K562 (cell line): ENCODE measurements around the gene POMZP3. TPM values are rescaled to one million over a fixed set of nuclear protein-coding genes. Genes with fewer than 3 reads are reported as not detected.
A peak's percentile ranks its signal among the peaks of the same experiment; 100 is the strongest.
"Not testable (repeated sequence)": the region's sequence is repeated elsewhere in the genome, so short reads cannot be mapped to it uniquely, and the experiment has no call there.

ENCODE experiments used
- ATAC-seq: fragments of 200-7000 bp; cut with Tn5 transposase; 3 replicates; pipeline ENCODE4 v1.9.1; 2020; ENCODE audit warnings: moderate library complexity
- BruUV-seq: library from RNA; stranded (reverse); fragments of 400-500 nt; replicated peaks from 2 replicates; lab custom pipeline; 2021; lab: Mats Ljungman, UMichigan
- CTCF ChIA-PET: fragments of 300-600 bp; formaldehyde crosslinking; extraction: SDS; loops from one replicate; lab custom pipeline; 2021; ENCODE audit warnings: low intra/inter-chr PET ratio; lab: Yijun Ruan, JAX
- POLR2A ChIA-PET: fragments of 300-600, 350-650 bp; sonication (Branson Sonifier 250); formaldehyde crosslinking; extraction: SDS; loops from one replicate; lab custom pipeline; 2021; ENCODE audit warnings: antibody characterized with exemption, inconsistent platforms; lab: Yijun Ruan, JAX
- DNase-seq, 4 experiments: peaks; one replicate each; pipeline versions ENCODE4 v3.0.0 to v3.0.0-alpha.2; 2011 to 2018; ENCODE audit warnings: low spot score in 3 of 4, mixed read lengths in 3 of 4; ENCODE audit errors: extremely low read depth in 1 of 4
- FAIRE-seq: peaks from 2 replicates; lab custom pipeline; 2011; peaks lifted over from hg19 to GRCh38; lab: Jason Lieb, UNC
- H2AFZ ChIP-seq: 2 replicates; pipeline ENCODE4 v1.6.0; 2011; ENCODE audit warnings: low read depth, low read length, control low read depth, inconsistent platforms
- H3K27ac ChIP-seq: fragments of 200-600 bp; 3 replicates; pipeline ENCODE4 v1.8.0; 2011; ENCODE audit warnings: low read depth, mild to moderate bottlenecking, control low read depth, inconsistent platforms, low read length, moderate library complexity, mixed read lengths; ENCODE audit errors: extremely low read depth
- H3K27me3 ChIP-seq, 2 experiments: fragments of 300-600 bp in 1 of 2; 2 replicates in 1 of 2; 3 replicates in 1 of 2; pipeline versions ENCODE4 v1.6.0 to v1.8.0; 2011; ENCODE audit warnings: inconsistent platforms in 2 of 2, low read length in 2 of 2, mild to moderate bottlenecking in 1 of 2, mixed read lengths in 1 of 2, moderate library complexity in 1 of 2; ENCODE audit not compliant: control insufficient read depth in 2 of 2, insufficient read depth in 2 of 2
- H3K36me3 ChIP-seq: fragments of 300-600 bp; 3 replicates; pipeline ENCODE4 v1.8.0; 2011; ENCODE audit warnings: mild to moderate bottlenecking, low read length, inconsistent platforms; ENCODE audit not compliant: control insufficient read depth, insufficient read depth
- H3K4me1 ChIP-seq, 2 experiments: fragments of 200-600 bp in 1 of 2; replicated peaks in 1 of 2; 2 replicates in 1 of 2; 3 replicates in 1 of 2; pipeline versions ENCODE4 v1.5.1 to v1.8.0; 2011; ENCODE audit warnings: inconsistent platforms in 2 of 2, low read length in 2 of 2, mild to moderate bottlenecking in 1 of 2, mixed read lengths in 1 of 2, moderate library complexity in 1 of 2; ENCODE audit not compliant: control insufficient read depth in 2 of 2, insufficient read depth in 2 of 2
- H3K4me2 ChIP-seq: 2 replicates; pipeline ENCODE4 v1.6.1; 2011; ENCODE audit warnings: low read length, control low read depth, inconsistent platforms, mixed read lengths; ENCODE audit not compliant: insufficient read depth
- H3K4me3 ChIP-seq: fragments of 200-600 bp; sonication (generic), shearing (Covaris generic); 2 replicates; pipeline ENCODE4 v1.5.1; 2016; ENCODE audit warnings: control low read depth, inconsistent platforms
- H3K79me2 ChIP-seq: fragments of 200-600 bp; 3 replicates; pipeline ENCODE4 v1.8.0; 2011; ENCODE audit warnings: low read length, inconsistent platforms; ENCODE audit not compliant: control insufficient read depth, insufficient read depth
- H3K9ac ChIP-seq, 2 experiments: 2 replicates each; pipeline versions ENCODE4 v1.6.0 to v1.6.1; 2011; ENCODE audit warnings: low read depth in 2 of 2, low read length in 2 of 2, control low read depth in 1 of 2, inconsistent platforms in 1 of 2, mild to moderate bottlenecking in 1 of 2, mixed read lengths in 1 of 2; ENCODE audit not compliant: insufficient read depth in 1 of 2
- H3K9me1 ChIP-seq: one replicate; pipeline ENCODE4 v1.6.0; 2011; ENCODE audit warnings: inconsistent platforms, mild to moderate bottlenecking, low read length, moderate library complexity; ENCODE audit not compliant: control insufficient read depth, insufficient read depth
- H3K9me3 ChIP-seq: replicated peaks from 2 replicates; pipeline ENCODE4 v1.5.1; 2011; ENCODE audit warnings: low read depth, low read length, inconsistent platforms; ENCODE audit not compliant: control insufficient read depth, insufficient read depth
- H4K20me1 ChIP-seq: replicated peaks from 2 replicates; pipeline ENCODE4 v1.6.1; 2011; ENCODE audit warnings: low read length, inconsistent platforms, mixed read lengths; ENCODE audit not compliant: control insufficient read depth, insufficient read depth
- BCOR ChIP-seq: fragments of 450-650 bp; IDR thresholded peaks from 2 replicates; pipeline ENCODE4 v1.6.1; 2016
- EGR1 ChIP-seq: fragments of 450-650 bp; conservative IDR thresholded peaks from 2 replicates; pipeline ENCODE4 v1.6.1; 2017; ENCODE audit warnings: mild to moderate bottlenecking
- KDM1A ChIP-seq, 2 experiments: fragments of 450-650 bp; IDR thresholded peaks; 2 replicates each; pipeline ENCODE4 v1.6.1; 2016; ENCODE audit warnings: mild to moderate bottlenecking in 2 of 2
- WGBS: fragments of 100-300 bp; shearing (Covaris generic); methylation state at CpG from one replicate; pipeline ENCODE4 v1.1.6; 2016; ENCODE audit warnings: low coverage, mixed read lengths; ENCODE audit not compliant: insufficient coverage; ENCODE audit errors: missing lambda C conversion rate; 5-methylcytosine and 5-hydroxymethylcytosine counted together
- in situ Hi-C: fragments of 300-500 bp; cut with MboI; formaldehyde crosslinking; loops from 4 replicates; pipeline ENCODE4 v1.15.0; 2018; ENCODE audit warnings: inconsistent platforms, mixed read lengths
- intact Hi-C: fragments of 100-400 bp; cut with micrococcal nuclease; formaldehyde crosslinking; loops from 2 replicates; pipeline ENCODE4 v1.14.2; 2022
- polyA plus RNA-seq, 8 experiments: library from polyadenylated mRNA; depleted of rRNA in 4 of 8; stranded (reverse) in 5 of 8; unstranded in 3 of 8; fragments of >200 nt; fragmentation: Nextera tagmentation in 2 of 8; fragmentation: Illumina TruSeq in 1 of 8; extraction: Ambion mirVana in 2 of 8; extraction: Trizol in 1 of 8; gene quantifications; 2 replicates each; pipeline versions ENCODE4 v1.2.1 to v1.2.3, GENCODE V29; 2011 to 2014; ENCODE audit warnings: inconsistent platforms in 1 of 8, missing spikeins in 1 of 8
- total RNA-seq, 7 experiments: library from RNA; depleted of rRNA in 6 of 7; stranded (reverse); fragments of >200 nt in 6 of 7; fragmentation: Illumina TruSeq in 2 of 7; extraction: Trizol in 2 of 7; gene quantifications; 2 replicates each; pipeline versions ENCODE4 v1.2.1 to v1.2.3, GENCODE V29; 2011 to 2021; ENCODE audit warnings: low replicate concordance in 1 of 7
- TF ChIP-seq, protein P1 (sequence below): fragments of 450-650 bp; IDR thresholded peaks from 2 replicates; pipeline ENCODE4 v1.6.1; 2016

The POMZP3 gene
- total and polyA plus RNA-seq, 9 of the 15 experiments (the other 6 are each of a cell fraction or from before 2014, with no cell fraction given): 2.3 to 15.8 (median 4.0) TPM

DNA sequence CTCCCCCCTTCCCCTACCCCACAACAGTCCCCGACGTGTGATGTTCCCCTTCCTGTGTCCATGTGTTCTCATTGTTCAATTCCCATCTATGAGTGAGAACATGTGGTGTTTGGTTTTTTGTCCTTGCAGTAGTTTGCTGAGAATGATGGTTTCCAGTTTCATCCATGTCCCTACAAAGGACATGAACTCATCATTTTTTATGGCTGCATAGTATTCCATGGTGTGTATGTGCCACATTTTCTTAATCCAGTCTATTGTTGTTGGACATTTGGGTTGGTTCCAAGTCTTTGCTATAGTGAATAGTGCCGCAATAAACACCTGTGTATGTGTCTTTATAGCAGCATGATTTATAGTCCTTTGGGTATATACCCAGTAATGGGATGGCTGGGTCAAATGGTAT is 65.7 kb downstream of the POMZP3 start:
- H3K9me3 ChIP-seq, in situ Hi-C loops, DNase-seq, H3K9me1 ChIP-seq, CTCF ChIA-PET, H3K9ac ChIP-seq, H3K27me3 ChIP-seq, POLR2A ChIA-PET, H2AFZ ChIP-seq, BruUV-seq, H3K27ac ChIP-seq, ATAC-seq, H3K4me1 ChIP-seq, FAIRE-seq, H3K4me2 ChIP-seq, intact Hi-C loops: not testable (repeated sequence)
- 92% methylated on average over 3 of the region's 3 CpGs for WGBS
- H3K79me2 ChIP-seq: peaks cover 42% of the 10 kb centered on the region
- peaks cover 10% of the 10 kb centered on the region; the same call in 1 of the 3 replicates for H3K36me3 ChIP-seq
- TF ChIP-seq BCOR (peak; percentile 75), KDM1A (IDR thresholded peaks at IDR 0.05) (peak in 1 of 2 experiments; percentile 51; a peak in 2 of 4 replicates)
- TF ChIP-seq, all 486 proteins: peak for 2; not testable (repeated sequence) for 484
- H4K20me1 ChIP-seq, H3K4me3 ChIP-seq: not testable (repeated sequence)

DNA sequence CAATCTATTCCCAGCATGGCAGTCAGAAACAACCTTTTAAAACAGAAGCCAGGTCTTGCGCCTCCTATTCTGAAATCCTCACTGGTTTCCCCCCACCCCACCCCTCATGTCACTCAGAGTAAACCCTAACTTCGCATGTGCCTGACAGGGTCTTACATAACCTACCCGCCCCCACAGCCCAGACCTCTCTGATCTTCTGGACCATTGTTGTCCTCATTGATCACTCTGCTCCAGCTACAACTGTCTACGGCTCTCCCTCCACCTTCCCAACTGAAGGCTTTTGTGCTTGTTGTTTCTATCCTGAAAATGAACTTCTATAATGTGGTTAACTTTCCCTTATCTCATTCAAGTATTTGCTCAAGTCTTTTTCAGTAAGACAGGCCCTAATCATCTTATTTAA is 66.9 kb downstream of the POMZP3 start:
- POLR2A ChIA-PET, H3K4me3 ChIP-seq, in situ Hi-C loops, H3K9ac ChIP-seq, H3K27ac ChIP-seq, H3K27me3 ChIP-seq, CTCF ChIA-PET, BruUV-seq, H4K20me1 ChIP-seq, H3K9me3 ChIP-seq, H2AFZ ChIP-seq, H3K4me1 ChIP-seq, H3K4me2 ChIP-seq, FAIRE-seq, intact Hi-C loops, H3K9me1 ChIP-seq: not testable (repeated sequence)
- Histone ChIP-seq H3K36me3 (peaks cover 16% of the 10 kb centered on the region; the same call in 2 of the 3 replicates), H3K79me2 (peaks cover 38% of the 10 kb centered on the region)
- TF ChIP-seq EGR1: peak; percentile 22; the same call in 1 of the 2 replicates
- TF ChIP-seq, protein P1, sequence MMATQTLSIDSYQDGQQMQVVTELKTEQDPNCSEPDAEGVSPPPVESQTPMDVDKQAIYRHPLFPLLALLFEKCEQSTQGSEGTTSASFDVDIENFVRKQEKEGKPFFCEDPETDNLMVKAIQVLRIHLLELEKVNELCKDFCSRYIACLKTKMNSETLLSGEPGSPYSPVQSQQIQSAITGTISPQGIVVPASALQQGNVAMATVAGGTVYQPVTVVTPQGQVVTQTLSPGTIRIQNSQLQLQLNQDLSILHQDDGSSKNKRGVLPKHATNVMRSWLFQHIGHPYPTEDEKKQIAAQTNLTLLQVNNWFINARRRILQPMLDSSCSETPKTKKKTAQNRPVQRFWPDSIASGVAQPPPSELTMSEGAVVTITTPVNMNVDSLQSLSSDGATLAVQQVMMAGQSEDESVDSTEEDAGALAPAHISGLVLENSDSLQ: peak; percentile 32; the same call in 1 of the 2 replicates
- ATAC-seq: peak; percentile 87
- DNase-seq: peak in 1 of 4 experiments; percentile 19
- WGBS: 30% methylated on average over 3 of the region's 4 CpGs

Other genes with a start within 250 kb of the POMZP3 start
- 0.41 and 0.49 TPM in 2 replicates for gene SSC4D, start 217.6 kb downstream of the POMZP3 start, total RNA-seq (2014; rRNA removed)
- gene SSC4D, start 217.6 kb downstream of the POMZP3 start, total RNA-seq (2014; rRNA removed; fragmentation: Illumina TruSeq; extraction: Trizol): 0.19 and 0.65 TPM in 2 replicates
- gene SSC4D, start 217.6 kb downstream of the POMZP3 start, total RNA-seq (2015; rRNA removed; fragmentation: Illumina TruSeq; extraction: Trizol): 0.98 and 1.1 TPM in 2 replicates
- 0.98 and 1.2 TPM in 2 replicates for gene SSC4D, start 217.6 kb downstream of the POMZP3 start, total RNA-seq (2021)
- gene SSC4D, start 217.6 kb downstream of the POMZP3 start, polyA plus RNA-seq (2011; rRNA removed): 0.91 and 1.2 TPM in 2 replicates
- 0.80 and 1.5 TPM in 2 replicates for gene SSC4D, start 217.6 kb downstream of the POMZP3 start, polyA plus RNA-seq (2014; fragmentation: Illumina TruSeq; extraction: Trizol)
- under 1 TPM in 1 of 2 experiments, not detected in 1; 0.06 TPM for gene SSC4D, start 217.6 kb downstream of the POMZP3 start, polyA plus RNA-seq (2014; fragmentation: Nextera tagmentation; extraction: Ambion mirVana)
- gene SSC4D, start 217.6 kb downstream of the POMZP3 start, polyA plus RNA-seq (2014; rRNA removed): 0.67 and 1.0 TPM in 2 replicates
- 2.5 and 3.8 TPM in 2 replicates for gene ZP3, start 202.3 kb downstream of the POMZP3 start, total RNA-seq (2014; rRNA removed)
- gene ZP3, start 202.3 kb downstream of the POMZP3 start, total RNA-seq (2014; rRNA removed; fragmentation: Illumina TruSeq; extraction: Trizol): 1.5 and 2.3 TPM in 2 replicates
- gene ZP3, start 202.3 kb downstream of the POMZP3 start, total RNA-seq (2015; rRNA removed; fragmentation: Illumina TruSeq; extraction: Trizol): 2.8 and 2.9 TPM in 2 replicates
- 2.3 and 3.9 TPM in 2 replicates for gene ZP3, start 202.3 kb downstream of the POMZP3 start, total RNA-seq (2021)
- 2.4 and 8.1 TPM in 2 replicates for gene ZP3, start 202.3 kb downstream of the POMZP3 start, polyA plus RNA-seq (2011; rRNA removed)
- 3.5 and 3.8 TPM in 2 replicates for gene ZP3, start 202.3 kb downstream of the POMZP3 start, polyA plus RNA-seq (2014; fragmentation: Illumina TruSeq; extraction: Trizol)
- gene ZP3, start 202.3 kb downstream of the POMZP3 start, polyA plus RNA-seq (2014; fragmentation: Nextera tagmentation; extraction: Ambion mirVana): 1 to 10 TPM; 2.0 to 2.8 TPM
- gene ZP3, start 202.3 kb downstream of the POMZP3 start, polyA plus RNA-seq (2014; rRNA removed): 1.4 and 3.7 TPM in 2 replicates
- gene DTX2, start 165.6 kb downstream of the POMZP3 start, total RNA-seq (2014; rRNA removed): 14.9 and 20.4 TPM in 2 replicates
- gene DTX2, start 165.6 kb downstream of the POMZP3 start, total RNA-seq (2014; rRNA removed; fragmentation: Illumina TruSeq; extraction: Trizol): 2.5 and 4.8 TPM in 2 replicates
- 8.3 and 9.9 TPM in 2 replicates for gene DTX2, start 165.6 kb downstream of the POMZP3 start, total RNA-seq (2015; rRNA removed; fragmentation: Illumina TruSeq; extraction: Trizol)
- gene DTX2, start 165.6 kb downstream of the POMZP3 start, total RNA-seq (2021): 25.2 and 31.5 TPM in 2 replicates
- gene DTX2, start 165.6 kb downstream of the POMZP3 start, polyA plus RNA-seq (2011; rRNA removed): 3.4 and 5.6 TPM in 2 replicates
- 9.8 and 18.3 TPM in 2 replicates for gene DTX2, start 165.6 kb downstream of the POMZP3 start, polyA plus RNA-seq (2014; fragmentation: Illumina TruSeq; extraction: Trizol)
- gene DTX2, start 165.6 kb downstream of the POMZP3 start, polyA plus RNA-seq (2014; fragmentation: Nextera tagmentation; extraction: Ambion mirVana): under 1 TPM; 0.20 to 0.57 TPM
- 12.2 and 15.5 TPM in 2 replicates for gene DTX2, start 165.6 kb downstream of the POMZP3 start, polyA plus RNA-seq (2014; rRNA removed)
- gene UPK3B, start 116.7 kb downstream of the POMZP3 start, total RNA-seq (2014; rRNA removed): not detected in 2 replicates
- not detected in 2 replicates for gene UPK3B, start 116.7 kb downstream of the POMZP3 start, total RNA-seq (2014; rRNA removed; fragmentation: Illumina TruSeq; extraction: Trizol)
- gene UPK3B, start 116.7 kb downstream of the POMZP3 start, total RNA-seq (2015; rRNA removed; fragmentation: Illumina TruSeq; extraction: Trizol): not detected in 2 replicates
- 0.38 TPM in 1 of 2 replicates, not detected in the other for gene UPK3B, start 116.7 kb downstream of the POMZP3 start, total RNA-seq (2021)
- not detected in 2 replicates for gene UPK3B, start 116.7 kb downstream of the POMZP3 start, polyA plus RNA-seq (2011; rRNA removed)
- gene UPK3B, start 116.7 kb downstream of the POMZP3 start, polyA plus RNA-seq (2014; fragmentation: Illumina TruSeq; extraction: Trizol): not detected in 2 replicates
- gene UPK3B, start 116.7 kb downstream of the POMZP3 start, polyA plus RNA-seq (2014; fragmentation: Nextera tagmentation; extraction: Ambion mirVana): not detected
- gene UPK3B, start 116.7 kb downstream of the POMZP3 start, polyA plus RNA-seq (2014; rRNA removed): not detected in 2 replicates
- not detected in 2 replicates for gene SPDYE16, start 84.0 kb downstream of the POMZP3 start, total RNA-seq (2014; rRNA removed)
- not detected in 2 replicates for gene SPDYE16, start 84.0 kb downstream of the POMZP3 start, total RNA-seq (2014; rRNA removed; fragmentation: Illumina TruSeq; extraction: Trizol)
- gene SPDYE16, start 84.0 kb downstream of the POMZP3 start, total RNA-seq (2015; rRNA removed; fragmentation: Illumina TruSeq; extraction: Trizol): not detected in 2 replicates
- 0.13 TPM in 1 of 2 replicates, not detected in the other for gene SPDYE16, start 84.0 kb downstream of the POMZP3 start, total RNA-seq (2021)
- gene SPDYE16, start 84.0 kb downstream of the POMZP3 start, polyA plus RNA-seq (2011; rRNA removed): 0.04 TPM in 1 of 2 replicates, not detected in the other
- 0.06 TPM in 2 replicates for gene SPDYE16, start 84.0 kb downstream of the POMZP3 start, polyA plus RNA-seq (2014; fragmentation: Illumina TruSeq; extraction: Trizol)
- gene SPDYE16, start 84.0 kb downstream of the POMZP3 start, polyA plus RNA-seq (2014; fragmentation: Nextera tagmentation; extraction: Ambion mirVana): under 1 TPM; 0.04 to 0.06 TPM
- gene SPDYE16, start 84.0 kb downstream of the POMZP3 start, polyA plus RNA-seq (2014; rRNA removed): not detected in 2 replicates